Prostate gland (tissue), 2 donors: ENCODE measurements around the gene RNF181. TPM values are rescaled to one million over a fixed set of nuclear protein-coding genes. Genes with fewer than 3 reads are reported as not detected.
A peak's percentile ranks its signal among the peaks of the same experiment; 100 is the strongest.

Experiments
- DNase-seq: peaks from one replicate; pipeline ENCODE4 v3.0.0-alpha.2; 2019; ENCODE audit warnings: low spot score
- H3K27ac ChIP-seq, 2 donors: fragments of 200-600 bp; sonication (generic); 2 replicates each; pipeline ENCODE4 v1.5.1; 2017 to 2019
- H3K27me3 ChIP-seq: fragments of 200-600 bp; sonication (generic); replicated peaks from 2 replicates; pipeline ENCODE4 v1.5.1; 2019; ENCODE audit not compliant: insufficient read depth
- H3K36me3 ChIP-seq, 2 donors: fragments of 200-600 bp; sonication (generic); 1 replicate in 1 of 2; 2 replicates in 1 of 2; pipeline versions ENCODE4 v1.5.1 to v1.8.1; 2017 to 2019
- H3K4me1 ChIP-seq: fragments of 200-600 bp; sonication (generic); replicated peaks from 2 replicates; pipeline ENCODE4 v1.5.1; 2019
- H3K4me3 ChIP-seq, 2 donors: fragments of 200-600 bp; sonication (generic); 2 replicates each; pipeline ENCODE4 v1.5.1; 2017 to 2019
- H3K9me3 ChIP-seq: fragments of 200-600 bp; sonication (generic); 2 replicates; pipeline ENCODE4 v1.5.1; 2017
- POLR2A ChIP-seq: fragments of 450-650 bp; IDR thresholded peaks from one replicate; pipeline ENCODE4 v1.6.1; 2016; ENCODE audit warnings: antibody characterized with exemption, mild to moderate bottlenecking
- POLR2AphosphoS5 ChIP-seq: sonication (generic); formaldehyde crosslinking; IDR thresholded peaks from one replicate; pipeline ENCODE4 v1.6.1; 2017; ENCODE audit warnings: antibody characterized with exemption
- WGBS: methylation state at CpG from one replicate; pipeline ENCODE4 v1.1.5; 2018; 5-methylcytosine and 5-hydroxymethylcytosine counted together
- intact Hi-C: fragments of 100-400 bp; cut with DNase I; formaldehyde crosslinking; loops from one replicate; pipeline ENCODE4 v1.14.2; 2022
- total RNA-seq, 2 donors: library from RNA; depleted of rRNA; stranded (reverse); fragments of >200 nt; gene quantifications; one replicate each; pipeline ENCODE4 v1.1.0, GENCODE V29; 2016
- TF ChIP-seq, protein P1 (sequence below), 4 experiments: fragments of 200-600 bp in 2 of 4; fragments of 450-650 bp in 2 of 4; sonication (generic) in 2 of 4; IDR thresholded peaks; 1 replicate in 3 of 4; 2 replicates in 1 of 4; pipeline ENCODE4 v1.5.1; 2016 to 2019; ENCODE audit warnings: antibody characterized with exemption in 4 of 4, mild to moderate bottlenecking in 2 of 4, moderate library complexity in 2 of 4

Gene RNF181
- total RNA-seq, 2 donors from 2014 or later = 161 to 201 TPM

DNA sequence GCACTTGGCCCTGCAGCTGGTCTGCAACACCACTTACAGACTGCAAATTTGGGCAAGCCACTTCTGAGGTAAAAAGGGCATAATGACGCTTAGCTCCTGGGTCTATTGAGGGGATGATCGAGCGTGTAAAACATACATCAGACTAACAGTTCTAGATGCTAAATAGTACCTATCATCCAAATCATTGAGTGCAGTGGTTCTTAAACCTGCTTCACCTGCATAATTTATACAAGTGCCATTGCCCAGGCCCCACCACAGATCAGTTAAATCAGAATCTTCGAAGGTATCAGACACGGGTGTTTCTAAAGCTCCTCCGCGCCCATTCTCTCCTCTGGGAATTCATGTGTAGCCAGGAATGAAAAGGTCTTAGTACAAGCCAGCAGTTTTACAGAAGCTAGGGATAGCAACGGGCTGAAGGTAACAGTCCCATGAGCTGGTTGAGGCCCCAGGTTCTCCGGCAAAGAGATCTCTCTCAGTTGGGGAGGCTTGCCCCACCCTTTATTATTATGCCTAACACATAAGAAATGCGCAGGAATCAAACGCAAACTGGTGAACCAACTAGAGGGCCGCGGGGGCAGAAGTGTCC, 737 bp upstream of the RNF181 start:
- Histone ChIP-seq H3K4me1 (peaks cover 14% of the 10 kb centered on the region), H3K4me3 (peak overlapping the region; percentile 84 to 87), H3K27me3 (no peaks in the 10 kb centered on the region), H3K9me3 (no peaks in the 10 kb centered on the region), H3K27ac (peak overlapping the region; percentile 89 to 93), H3K36me3 (no peaks in the 10 kb centered on the region)
- TF ChIP-seq POLR2A (no peak), POLR2AphosphoS5 (no peak)
- TF ChIP-seq, protein P1, sequence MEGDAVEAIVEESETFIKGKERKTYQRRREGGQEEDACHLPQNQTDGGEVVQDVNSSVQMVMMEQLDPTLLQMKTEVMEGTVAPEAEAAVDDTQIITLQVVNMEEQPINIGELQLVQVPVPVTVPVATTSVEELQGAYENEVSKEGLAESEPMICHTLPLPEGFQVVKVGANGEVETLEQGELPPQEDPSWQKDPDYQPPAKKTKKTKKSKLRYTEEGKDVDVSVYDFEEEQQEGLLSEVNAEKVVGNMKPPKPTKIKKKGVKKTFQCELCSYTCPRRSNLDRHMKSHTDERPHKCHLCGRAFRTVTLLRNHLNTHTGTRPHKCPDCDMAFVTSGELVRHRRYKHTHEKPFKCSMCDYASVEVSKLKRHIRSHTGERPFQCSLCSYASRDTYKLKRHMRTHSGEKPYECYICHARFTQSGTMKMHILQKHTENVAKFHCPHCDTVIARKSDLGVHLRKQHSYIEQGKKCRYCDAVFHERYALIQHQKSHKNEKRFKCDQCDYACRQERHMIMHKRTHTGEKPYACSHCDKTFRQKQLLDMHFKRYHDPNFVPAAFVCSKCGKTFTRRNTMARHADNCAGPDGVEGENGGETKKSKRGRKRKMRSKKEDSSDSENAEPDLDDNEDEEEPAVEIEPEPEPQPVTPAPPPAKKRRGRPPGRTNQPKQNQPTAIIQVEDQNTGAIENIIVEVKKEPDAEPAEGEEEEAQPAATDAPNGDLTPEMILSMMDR (IDR thresholded peaks at IDR 0.05) = no peak
- DNase-seq = no peak
- intact Hi-C loops = loop anchor here (5.0 kb wide), 1 partner anchor 33 kb away; the partner anchor contains the start of gene GGCX
- WGBS = 16% methylated on average over 13 of the region's 13 CpGs

DNA sequence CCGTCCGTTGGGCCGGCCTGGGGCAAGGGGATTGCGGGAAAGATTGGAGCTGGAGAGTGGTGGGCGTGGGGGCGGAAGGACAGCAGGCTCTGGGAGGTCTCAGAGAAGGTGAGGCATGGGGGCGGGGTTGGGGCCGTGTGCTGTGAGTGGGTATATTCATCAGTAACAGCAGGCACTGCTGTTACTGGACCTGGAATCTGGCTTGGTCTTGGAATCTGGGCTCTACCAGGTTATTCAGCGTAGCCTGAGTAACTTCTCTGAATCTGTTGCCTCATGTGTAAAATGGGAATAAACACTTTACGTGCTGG, 435 bp downstream of the RNF181 start:
- intact Hi-C loops = loop anchor here (5.0 kb wide), 1 partner anchor 34 kb away; the partner anchor contains the start of gene GGCX
- H3K27me3 ChIP-seq = no peaks in the 10 kb centered on the region
- TF ChIP-seq POLR2AphosphoS5 (no peak), POLR2A (no peak)
- TF ChIP-seq, protein P1 (IDR thresholded peaks at IDR 0.05) = no peak
- peak overlapping the region; percentile 84 to 87 for H3K4me3 ChIP-seq
- DNase-seq = no peak
- H3K36me3 ChIP-seq = no peaks in the 10 kb centered on the region
- H3K9me3 ChIP-seq = no peaks in the 10 kb centered on the region
- H3K4me1 ChIP-seq = peaks cover 12% of the 10 kb centered on the region
- 0% methylated on average over 10 of the region's 10 CpGs for WGBS
- peak overlapping the region; percentile 89 to 93 for H3K27ac ChIP-seq

- Histone ChIP-seq H3K9me3 (no peaks in the 10 kb centered on the region), H3K27me3 (no peaks in the 10 kb centered on the region), H3K4me1 (peaks cover 12% of the 10 kb centered on the region), H3K4me3 (peak overlapping the region; percentile 84 to 87), H3K36me3 (no peaks in the 10 kb centered on the region), H3K27ac (peak overlapping the region; percentile 89 to 93)
- 66% methylated on average over 3 of the region's 3 CpGs for WGBS
- intact Hi-C loops = loop anchor here (5.0 kb wide), 1 partner anchor 34 kb away; the partner anchor contains the start of gene GGCX
- TF ChIP-seq POLR2AphosphoS5 (no peak), POLR2A (no peak)
- TF ChIP-seq, protein P1 (IDR thresholded peaks at IDR 0.05) = no peak
- no peak for DNase-seq
Observed at GRCh38 chr2:85596486-85597143, 1.1 kb downstream of the RNF181 start.

- Histone ChIP-seq H3K9me3 (no peaks in the 10 kb centered on the region), H3K36me3 (no peaks in the 10 kb centered on the region), H3K27me3 (no peaks in the 10 kb centered on the region), H3K27ac (peak overlapping the region in 1 of 2 donors; percentile 93), H3K4me1 (peaks cover 12% of the 10 kb centered on the region), H3K4me3 (no peak overlapping the region)
- intact Hi-C loops = loop anchor here (5.0 kb wide), 1 partner anchor 35 kb away; the partner anchor contains the start of gene GGCX
- no peak for TF ChIP-seq POLR2AphosphoS5
- no peak for TF ChIP-seq POLR2A
- TF ChIP-seq, protein P1 (IDR thresholded peaks at IDR 0.05) = no peak
- no peak for DNase-seq
- WGBS = 80% methylated on average over 5 of the region's 5 CpGs
Observed at GRCh38 chr2:85597241-85597640, 1.7 kb downstream of the RNF181 start.
